ENCODE data around the gene AUH. TPM values are rescaled to one million over a fixed set of nuclear protein-coding genes. Genes with fewer than 3 reads are reported as not detected.

AUH gene
- total RNA-seq, 1 donor from 2014 or later: 8.8 TPM

DNA sequence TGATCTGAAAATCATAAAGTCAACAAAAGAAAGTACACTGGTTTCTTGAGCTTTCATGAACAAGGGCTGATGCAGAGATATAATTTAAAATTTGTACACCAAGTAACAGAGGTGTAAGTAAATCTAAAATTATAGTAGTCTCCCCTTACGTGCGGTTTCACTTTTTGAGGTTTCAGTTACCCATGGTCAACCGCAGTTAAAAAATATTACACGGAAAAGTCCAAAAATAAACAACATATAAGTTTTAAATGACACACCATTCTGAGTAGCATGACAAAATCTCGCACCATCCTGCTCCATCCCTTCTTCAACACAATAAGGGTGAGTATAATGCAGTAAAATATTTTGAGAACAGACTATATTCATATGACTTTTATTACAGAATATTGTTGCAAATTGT lies 54.4 kb downstream of the AUH start:
- no peak for TF ChIP-seq CTCF (IDR thresholded peaks at IDR 0.05)
- Mint-ChIP-seq H3K27ac (ENCODE audit: unreplicated experiment) (no peak overlapping the region), H3K36me3 (ENCODE audit: low read depth) (peaks cover 6% of the 10 kb centered on the region), H3K4me1 (ENCODE audit: low read depth) (peaks cover 20% of the 10 kb centered on the region), H3K9me3 (ENCODE audit: low read depth) (peaks cover 3% of the 10 kb centered on the region), H3K4me3 (ENCODE audit: unreplicated experiment) (no peak overlapping the region), H3K27me3 (ENCODE audit: low read depth) (no peaks in the 10 kb centered on the region)
- DNase-seq (ENCODE audit: low spot score): no peak

- Mint-ChIP-seq H3K27me3 (ENCODE audit: low read depth) (no peaks in the 10 kb centered on the region), H3K4me1 (ENCODE audit: low read depth) (peaks cover 24% of the 10 kb centered on the region), H3K36me3 (ENCODE audit: low read depth) (peaks cover 6% of the 10 kb centered on the region), H3K9me3 (ENCODE audit: low read depth) (peaks cover 3% of the 10 kb centered on the region), H3K27ac (ENCODE audit: unreplicated experiment) (no peak overlapping the region), H3K4me3 (ENCODE audit: unreplicated experiment) (no peak overlapping the region)
- no peak for DNase-seq (ENCODE audit: low spot score)
- no peak for TF ChIP-seq CTCF (IDR thresholded peaks at IDR 0.05)
Measured at GRCh38 chr9:91306296-91306630, 55.5 kb downstream of the AUH start.

- no peak for TF ChIP-seq CTCF (IDR thresholded peaks at IDR 0.05)
- Mint-ChIP-seq H3K4me1 (ENCODE audit: low read depth) (peaks cover 25% of the 10 kb centered on the region), H3K27ac (ENCODE audit: unreplicated experiment) (no peak overlapping the region)
Measured at GRCh38 chr9:91305596-91306295, 56.0 kb downstream of the AUH start.

DNA sequence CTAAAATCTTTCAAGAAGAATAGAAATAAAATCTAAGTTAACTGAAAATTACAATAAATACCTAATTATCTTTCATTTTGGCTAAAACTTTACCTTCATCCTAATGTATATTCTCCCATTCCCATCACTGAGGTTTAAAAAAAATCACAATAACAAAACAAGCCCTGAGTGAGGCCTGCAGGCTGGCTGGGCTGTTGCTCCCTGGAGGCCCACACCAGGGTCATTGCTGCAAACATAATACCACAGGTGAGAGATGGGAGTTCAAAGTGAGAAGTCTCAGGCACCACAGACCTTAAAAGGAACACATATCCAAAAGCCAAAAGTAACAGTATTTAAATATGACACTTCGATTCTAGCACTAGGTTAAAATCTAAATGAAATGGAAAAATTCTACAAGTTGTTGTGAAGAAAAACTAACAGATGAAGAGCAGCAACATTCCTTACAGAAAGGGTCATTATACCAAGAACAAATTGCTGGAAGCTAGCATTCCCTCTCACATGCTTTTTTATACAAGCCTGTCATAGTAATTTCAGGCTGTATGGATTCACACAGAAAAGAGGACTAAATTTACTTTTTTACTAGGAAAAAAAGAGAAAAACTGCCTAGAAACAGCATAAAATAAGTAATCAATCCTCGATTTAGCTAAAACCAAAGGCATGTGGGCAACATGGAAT lies 57.8 kb downstream of the AUH start:
- H3K36me3 Mint-ChIP-seq (ENCODE audit: low read depth): no peaks in the 10 kb centered on the region
- no peak for TF ChIP-seq CTCF (IDR thresholded peaks at IDR 0.05)
- DNase-seq (ENCODE audit: low spot score): no peak
- no peak overlapping the region for H3K4me3 Mint-ChIP-seq (ENCODE audit: unreplicated experiment)
- H3K27me3 Mint-ChIP-seq (ENCODE audit: low read depth): no peaks in the 10 kb centered on the region
- H3K4me1 Mint-ChIP-seq (ENCODE audit: low read depth): peaks cover 25% of the 10 kb centered on the region
- no peaks in the 10 kb centered on the region for H3K9me3 Mint-ChIP-seq (ENCODE audit: low read depth)
- peak overlapping the region; percentile 64 for H3K27ac Mint-ChIP-seq (ENCODE audit: unreplicated experiment)

More at GRCh38 chr9:91305596-91306295, 56.0 kb downstream of the AUH start:
- Mint-ChIP-seq H3K4me3 (ENCODE audit: unreplicated experiment) (no peak overlapping the region), H3K9me3 (ENCODE audit: low read depth) (peaks cover 3% of the 10 kb centered on the region), H3K27me3 (ENCODE audit: low read depth) (no peaks in the 10 kb centered on the region), H3K36me3 (ENCODE audit: low read depth) (peaks cover 6% of the 10 kb centered on the region)
- no peak for DNase-seq (ENCODE audit: low spot score)

GRCh38 chr9:91302831-91303230 lies 58.9 kb downstream of the AUH start:
- Mint-ChIP-seq H3K4me3 (ENCODE audit: unreplicated experiment) (no peak overlapping the region), H3K27me3 (ENCODE audit: low read depth) (no peaks in the 10 kb centered on the region), H3K27ac (ENCODE audit: unreplicated experiment) (no peak overlapping the region), H3K4me1 (ENCODE audit: low read depth) (peaks cover 25% of the 10 kb centered on the region), H3K36me3 (ENCODE audit: low read depth) (no peaks in the 10 kb centered on the region), H3K9me3 (ENCODE audit: low read depth) (no peaks in the 10 kb centered on the region)
- no peak for DNase-seq (ENCODE audit: low spot score)
- no peak for TF ChIP-seq CTCF (IDR thresholded peaks at IDR 0.05)
